Spleen (tissue), 7 donors: ENCODE results near the gene PRR16.

Source experiments
- CTCF ChIP-seq, 11 experiments: fragments of 200-600 bp in 7 of 11; fragments of 450-650 bp in 4 of 11; sonication (generic) in 4 of 11; IDR thresholded peaks in 8 of 11; conservative IDR thresholded peaks in 3 of 11; 1 replicate in 7 of 11; 2 replicates in 4 of 11; pipeline versions ENCODE4 v1.4.0 to v1.8.0; 2016 to 2021; ENCODE audit warnings: antibody characterized with exemption in 11 of 11, inconsistent platforms in 4 of 11, mild to moderate bottlenecking in 1 of 11
- POLR2A ChIP-seq, 3 donors: fragments of 450-650 bp; IDR thresholded peaks; one replicate each; pipeline ENCODE4 v1.5.1; 2017; ENCODE audit warnings: antibody characterized with exemption in 3 of 3, mild to moderate bottlenecking in 1 of 3
- POLR2AphosphoS5 ChIP-seq, 3 donors: sonication (generic); formaldehyde crosslinking; IDR thresholded peaks; one replicate each; pipeline ENCODE4 v1.5.1; 2017; ENCODE audit warnings: antibody characterized with exemption in 3 of 3
- donor health status: DM: no; HTN: no; CAD: no; lungs with moderate emphysema.
- donor health status: DM: no; HTN: no; CAD: no.
- donor health status: DM: no; HTN: no; CAD: no.

- TF ChIP-seq CTCF (IDR thresholded peaks at IDR 0.05 in 8 of 11, conservative IDR thresholded peaks at IDR 0.05 in 3 of 11) (no peak), POLR2AphosphoS5 (IDR thresholded peaks at IDR 0.05) (no peak), POLR2A (IDR thresholded peaks at IDR 0.05) (no peak)
These were observed 180.4 kb downstream of the PRR16 start for GRCh38 chr5:120644516-120644915.
